ENCODE measurements around the gene FAAP24.

DNA sequence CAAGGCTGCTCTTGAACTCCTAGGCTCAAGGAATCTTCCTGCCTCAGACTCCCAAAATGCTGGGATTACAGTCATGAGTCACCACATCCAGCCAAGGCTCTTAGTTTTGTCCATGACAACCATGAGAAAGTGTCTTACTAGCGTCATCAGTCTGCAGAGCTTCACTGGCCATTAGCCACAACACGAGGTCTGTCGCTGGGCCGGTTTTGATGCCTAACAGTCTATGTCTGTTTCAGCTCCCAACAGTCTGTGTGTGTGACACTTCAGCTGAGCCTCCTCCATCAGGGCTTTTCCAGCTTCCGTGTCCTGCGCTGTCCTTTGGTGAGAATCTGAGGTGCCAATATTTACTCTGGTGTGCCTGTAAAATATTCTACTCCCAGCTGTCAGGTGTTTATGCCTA, 47.8 kb upstream of the FAAP24 start:
- TF ChIP-seq CTCF (IDR thresholded peaks at IDR 0.05) (no peak), POLR2AphosphoS5 (IDR thresholded peaks at IDR 0.05) (no peak), POLR2A (IDR thresholded peaks at IDR 0.05) (no peak), EP300 (IDR thresholded peaks at IDR 0.05) (no peak)
